Neural cell (in vitro differentiated cells): ENCODE results near the gene MCTP2. TPM values are rescaled to one million over a fixed set of nuclear protein-coding genes. Genes with fewer than 3 reads are reported as not detected.

ENCODE experiments used
- H2AFZ ChIP-seq: fragments of 200-600, 300-800 bp; sonication (generic), shearing (Covaris generic); 2 replicates; pipeline ENCODE4 v1.6.0; 2014; ENCODE audit warnings: low read depth, mild to moderate bottlenecking, antibody characterized with exemption, low read length, moderate library complexity
- H3F3A ChIP-seq: fragments of 200-600 bp; shearing (Covaris generic); 2 replicates; pipeline ENCODE4 v1.6.1; 2016; ENCODE audit warnings: mild to moderate bottlenecking, moderate library complexity, mixed read lengths, antibody characterized with exemption, low read length; ENCODE audit not compliant: insufficient read depth, poor library complexity, severe bottlenecking
- H3K27ac ChIP-seq: fragments of 200-600, 300-800 bp; sonication (generic), shearing (Covaris generic); 2 replicates; pipeline ENCODE4 v1.5.1; 2014; ENCODE audit warnings: mild to moderate bottlenecking, low read length, moderate library complexity
- H3K27me3 ChIP-seq: fragments of 300-800, 200-600 bp; sonication (generic), shearing (Covaris generic); 2 replicates; pipeline ENCODE4 v1.6.0; 2014; ENCODE audit warnings: mild to moderate bottlenecking, low read depth, low read length, moderate library complexity; ENCODE audit not compliant: insufficient read depth
- H3K36me3 ChIP-seq: fragments of 300-800, 200-600 bp; sonication (generic), shearing (Covaris generic); 2 replicates; pipeline ENCODE4 v1.5.1; 2014; ENCODE audit warnings: mild to moderate bottlenecking, antibody characterized with exemption, low read length, moderate library complexity; ENCODE audit not compliant: insufficient read depth
- H3K4me2 ChIP-seq: fragments of 300-800, 200-600 bp; sonication (generic), shearing (Covaris generic); 2 replicates; pipeline ENCODE4 v1.6.0; 2014; ENCODE audit warnings: mild to moderate bottlenecking, low read length
- H3K4me3 ChIP-seq: fragments of 300-800, 200-600 bp; sonication (generic), shearing (Covaris generic); 2 replicates; pipeline ENCODE4 v1.5.1; 2014; ENCODE audit warnings: mild to moderate bottlenecking, low read length, moderate library complexity
- H3K79me2 ChIP-seq: fragments of 200-600 bp; shearing (Covaris generic); replicated peaks from 2 replicates; pipeline ENCODE4 v1.6.0; 2014; ENCODE audit warnings: mild to moderate bottlenecking, low read length, moderate library complexity; ENCODE audit not compliant: insufficient read depth
- H3K9ac ChIP-seq: fragments of 300-800, 200-600 bp; sonication (generic), shearing (Covaris generic); 2 replicates; pipeline ENCODE4 v1.6.1; 2016; ENCODE audit warnings: mild to moderate bottlenecking, low read length, mixed read lengths
- H3K9me2 ChIP-seq: fragments of 200-600 bp; shearing (Covaris generic); 2 replicates; pipeline ENCODE4 v1.6.1; 2016; ENCODE audit warnings: mild to moderate bottlenecking, low read length, mixed read lengths; ENCODE audit not compliant: insufficient read depth
- H3K9me3 ChIP-seq: fragments of 200-600, 300-800 bp; sonication (generic), shearing (Covaris generic); 2 replicates; pipeline ENCODE4 v1.6.1; 2016; ENCODE audit warnings: mild to moderate bottlenecking, mixed run types, low read length, moderate library complexity, mixed read lengths
- H4K20me1 ChIP-seq: fragments of 200-600 bp; shearing (Covaris generic); 2 replicates; pipeline ENCODE4 v1.6.1; 2016; ENCODE audit warnings: mild to moderate bottlenecking, mixed run types; ENCODE audit not compliant: insufficient read depth
- CTCF ChIP-seq: fragments of 450-650 bp; IDR thresholded peaks from 2 replicates; pipeline ENCODE4 v1.5.1; 2014; ENCODE audit warnings: antibody characterized with exemption, mild to moderate bottlenecking, moderate library complexity; ENCODE audit not compliant: poor library complexity, severe bottlenecking
- EP300 ChIP-seq: fragments of 450-650 bp; conservative IDR thresholded peaks from 2 replicates; pipeline ENCODE4 v1.6.1; 2014; ENCODE audit warnings: antibody characterized with exemption, mild to moderate bottlenecking, moderate library complexity; ENCODE audit not compliant: poor library complexity, severe bottlenecking
- EZH2 ChIP-seq: fragments of 200-600, 300-800 bp; shearing (Covaris generic), sonication (generic); IDR thresholded peaks from 2 replicates; pipeline ENCODE4 v1.6.1; 2014; ENCODE audit warnings: antibody characterized with exemption, low read length, borderline replicate concordance, mild to moderate bottlenecking; ENCODE audit not compliant: insufficient read depth, poor library complexity, severe bottlenecking
- MXI1 ChIP-seq: fragments of 450-650 bp; conservative IDR thresholded peaks from 2 replicates; pipeline ENCODE4 v1.6.1; 2014; ENCODE audit warnings: antibody characterized with exemption, mild to moderate bottlenecking; ENCODE audit not compliant: poor library complexity, severe bottlenecking
- POLR2AphosphoS5 ChIP-seq: IDR thresholded peaks from 2 replicates; pipeline ENCODE4 v1.6.1; 2012
- RAD21 ChIP-seq: fragments of 450-650 bp; conservative IDR thresholded peaks from 2 replicates; pipeline ENCODE4 v1.6.1; 2014; ENCODE audit warnings: antibody characterized with exemption, mild to moderate bottlenecking, moderate library complexity
- REST ChIP-seq: IDR thresholded peaks from 2 replicates; pipeline ENCODE4 v1.6.1; 2012; ENCODE audit warnings: borderline replicate concordance
- SMC3 ChIP-seq: fragments of 450-650 bp; conservative IDR thresholded peaks from 2 replicates; pipeline ENCODE4 v1.6.1; 2014; ENCODE audit warnings: antibody characterized with exemption, mild to moderate bottlenecking, moderate library complexity; ENCODE audit not compliant: poor library complexity
- TAF1 ChIP-seq: IDR thresholded peaks from 2 replicates; pipeline ENCODE4 v1.6.1; 2012; ENCODE audit warnings: low read depth
- polyA plus RNA-seq: library from polyadenylated mRNA; depleted of rRNA; stranded (reverse); fragments of >200 nt; gene quantifications from 2 replicates; pipeline ENCODE4 v1.2.3, GENCODE V29; 2014

MCTP2 gene
- polyA plus RNA-seq, 1 donor from 2014 or later, result not detected

- Histone ChIP-seq H3K27ac (no peak overlapping the region), H3F3A (no peaks in the 10 kb centered on the region), H3K9me3 (no peaks in the 10 kb centered on the region), H3K4me2 (no peak overlapping the region), H3K9me2 (no peaks in the 10 kb centered on the region), H2AFZ (no peak overlapping the region), H3K36me3 (no peaks in the 10 kb centered on the region), H3K9ac (no peak overlapping the region), H4K20me1 (no peaks in the 10 kb centered on the region), H3K79me2 (no peaks in the 10 kb centered on the region), H3K27me3 (no peaks in the 10 kb centered on the region), H3K4me3 (no peak overlapping the region)
- TF ChIP-seq REST, result no peak
These were observed 43.4 kb downstream of the MCTP2 start for GRCh38 chr15:94274745-94275144.

GRCh38 chr15:94277485-94277884, 46.1 kb downstream of the MCTP2 start:
- Histone ChIP-seq H4K20me1 (no peaks in the 10 kb centered on the region), H3K27me3 (no peaks in the 10 kb centered on the region), H3K9ac (no peak overlapping the region), H3F3A (no peaks in the 10 kb centered on the region), H3K79me2 (no peaks in the 10 kb centered on the region), H3K4me3 (no peak overlapping the region), H3K9me3 (no peaks in the 10 kb centered on the region), H3K36me3 (no peaks in the 10 kb centered on the region), H3K27ac (no peak overlapping the region), H3K4me2 (no peak overlapping the region), H2AFZ (no peak overlapping the region), H3K9me2 (no peaks in the 10 kb centered on the region)
- no peak for TF ChIP-seq EZH2
- TF ChIP-seq TAF1, result no peak
- no peak for TF ChIP-seq EP300
- TF ChIP-seq SMC3, result no peak
- no peak for TF ChIP-seq MXI1
- no peak for TF ChIP-seq RAD21
- TF ChIP-seq POLR2AphosphoS5, result no peak
- TF ChIP-seq CTCF, result no peak
- TF ChIP-seq REST, result no peak
